Subcutaneous abdominal adipose tissue (tissue), 5 donors: ENCODE measurements around the gene HAND2.

Source experiments
- H3K27ac ChIP-seq: one replicate; pipeline ENCODE4 v1.7.0; 2013; ENCODE audit warnings: low read depth, mild to moderate bottlenecking, inconsistent platforms, low read length, moderate library complexity
- H3K27me3 ChIP-seq, 5 donors: one replicate each; pipeline ENCODE4 v1.7.0; 2013; ENCODE audit warnings: low read length in 5 of 5, inconsistent platforms in 1 of 5; ENCODE audit not compliant: control insufficient read depth in 5 of 5, insufficient read depth in 4 of 5
- H3K36me3 ChIP-seq, 5 donors: one replicate each; pipeline ENCODE4 v1.7.0; 2013; ENCODE audit warnings: low read length in 5 of 5; ENCODE audit not compliant: control insufficient read depth in 5 of 5, insufficient read depth in 5 of 5
- H3K4me1 ChIP-seq, 5 donors: one replicate each; pipeline ENCODE4 v1.7.0; 2013; ENCODE audit warnings: low read length in 5 of 5, mild to moderate bottlenecking in 3 of 5, moderate library complexity in 1 of 5; ENCODE audit not compliant: control insufficient read depth in 5 of 5, insufficient read depth in 5 of 5
- H3K4me3 ChIP-seq, 5 donors: one replicate each; pipeline ENCODE4 v1.7.0; 2013; ENCODE audit warnings: low read length in 5 of 5, low read depth in 1 of 5
- H3K9ac ChIP-seq, 5 donors: one replicate each; pipeline ENCODE4 v1.7.0; 2013; ENCODE audit warnings: low read length in 5 of 5, mild to moderate bottlenecking in 4 of 5, moderate library complexity in 3 of 5
- H3K9me3 ChIP-seq, 5 donors: one replicate each; pipeline ENCODE4 v1.7.0; 2013; ENCODE audit warnings: low read length in 5 of 5; ENCODE audit not compliant: control insufficient read depth in 5 of 5
- donor health status: healthy.
- donor health status: healthy.
- donor health status: healthy.
- donor health status: healthy.
- donor health status: healthy.

HAND2 gene

GRCh38 chr4:173530326-173531085 lies 477 bp upstream of the HAND2 start:
- H3K9ac ChIP-seq, result no peak overlapping the region
- peaks cover 16 to 69% (median 40%) of the 10 kb centered on the region in 5 donors for H3K27me3 ChIP-seq
- peak overlapping the region in 4 of 5 donors; percentile 59 to 76 (median 66) for H3K4me3 ChIP-seq
- peaks cover 0 to 31% (median 23%) of the 10 kb centered on the region in 5 donors for H3K4me1 ChIP-seq
- no peaks in the 10 kb centered on the region for H3K9me3 ChIP-seq
- H3K36me3 ChIP-seq, result no peaks in the 10 kb centered on the region
- H3K27ac ChIP-seq, result no peak overlapping the region

GRCh38 chr4:173528378-173529321 lies 1.4 kb downstream of the HAND2 start:
- Histone ChIP-seq H3K27me3 (peaks cover 22 to 68% (median 51%) of the 10 kb centered on the region in 5 donors), H3K4me3 (peak overlapping the region; percentile 43 to 67 (median 59)), H3K4me1 (peaks cover 0 to 38% (median 27%) of the 10 kb centered on the region in 5 donors), H3K9me3 (no peaks in the 10 kb centered on the region), H3K27ac (no peak overlapping the region), H3K36me3 (no peaks in the 10 kb centered on the region), H3K9ac (no peak overlapping the region)

GRCh38 chr4:173527103-173527891 lies 2.7 kb downstream of the HAND2 start:
- Histone ChIP-seq H3K9me3 (no peaks in the 10 kb centered on the region), H3K27me3 (peaks cover 16 to 69% (median 53%) of the 10 kb centered on the region in 5 donors), H3K9ac (no peak overlapping the region), H3K4me3 (peak overlapping the region in 4 of 5 donors; percentile 40 to 67 (median 44)), H3K36me3 (no peaks in the 10 kb centered on the region), H3K4me1 (peaks cover 0 to 50% (median 38%) of the 10 kb centered on the region in 5 donors), H3K27ac (no peak overlapping the region)

GRCh38 chr4:173526724-173527102 lies 3.3 kb downstream of the HAND2 start:
- H3K9ac ChIP-seq, result no peak overlapping the region
- H3K4me3 ChIP-seq, result peak overlapping the region in 4 of 5 donors; percentile 40 to 67 (median 44)
- no peaks in the 10 kb centered on the region for H3K9me3 ChIP-seq
- peaks cover 0 to 55% (median 44%) of the 10 kb centered on the region in 5 donors for H3K4me1 ChIP-seq
- no peaks in the 10 kb centered on the region for H3K36me3 ChIP-seq
- H3K27ac ChIP-seq, result no peak overlapping the region
- peaks cover 16 to 66% (median 53%) of the 10 kb centered on the region in 5 donors for H3K27me3 ChIP-seq

- Histone ChIP-seq H3K36me3 (no peaks in the 10 kb centered on the region), H3K27me3 (peaks cover 14 to 65% (median 50%) of the 10 kb centered on the region in 5 donors), H3K4me1 (peaks cover 3 to 61% (median 48%) of the 10 kb centered on the region in 5 donors), H3K9me3 (no peaks in the 10 kb centered on the region), H3K4me3 (peak overlapping the region in 2 of 5 donors; percentile 38 to 53), H3K27ac (peak overlapping the region; percentile 46), H3K9ac (no peak overlapping the region)
Measured at GRCh38 chr4:173526027-173526482, 4.0 kb downstream of the HAND2 start.

- Histone ChIP-seq H3K36me3 (no peaks in the 10 kb centered on the region), H3K9ac (no peak overlapping the region), H3K9me3 (no peaks in the 10 kb centered on the region), H3K27ac (peak overlapping the region; percentile 46), H3K27me3 (peaks cover 12 to 61% (median 50%) of the 10 kb centered on the region in 5 donors), H3K4me1 (peaks cover 3 to 54% (median 43%) of the 10 kb centered on the region in 5 donors), H3K4me3 (peak overlapping the region in 4 of 5 donors; percentile 22 to 53 (median 36))
Measured at GRCh38 chr4:173525118-173526011, 4.7 kb downstream of the HAND2 start.

- no peaks in the 10 kb centered on the region for H3K36me3 ChIP-seq
- peak overlapping the region in 2 of 5 donors; percentile 34 to 53 for H3K4me3 ChIP-seq
- peak overlapping the region; percentile 46 for H3K27ac ChIP-seq
- peaks cover 12 to 56% (median 48%) of the 10 kb centered on the region in 5 donors for H3K27me3 ChIP-seq
- H3K9ac ChIP-seq, result no peak overlapping the region
- peaks cover 3 to 46% (median 35%) of the 10 kb centered on the region in 5 donors for H3K4me1 ChIP-seq
- H3K9me3 ChIP-seq, result no peaks in the 10 kb centered on the region
Measured at GRCh38 chr4:173524218-173525117, 5.6 kb downstream of the HAND2 start.

- Histone ChIP-seq H3K27ac (peak overlapping the region; percentile 79), H3K9ac (peak overlapping the region in 2 of 5 donors; percentile 56 to 74), H3K4me3 (peak overlapping the region; percentile 58 to 95 (median 79)), H3K27me3 (peaks cover 15 to 59% (median 51%) of the 10 kb centered on the region in 5 donors), H3K36me3 (no peaks in the 10 kb centered on the region), H3K4me1 (peaks cover 3 to 40% (median 28%) of the 10 kb centered on the region in 5 donors), H3K9me3 (no peaks in the 10 kb centered on the region)
Measured at GRCh38 chr4:173522951-173523395, 7.1 kb downstream of the HAND2 start.
